Measurements from ENCODE around the gene TRMT5. TPM values are rescaled to one million over a fixed set of nuclear protein-coding genes. Genes with fewer than 3 reads are reported as not detected.

Gene TRMT5
- total RNA-seq, 1 donor from 2014 or later, result 5.2 TPM

Other genes starting within 250 kb of the TRMT5 start
- 25.7 TPM for gene MNAT1, start 246.3 kb downstream of the TRMT5 start, total RNA-seq
- gene SLC38A6, start 166 bp upstream of the TRMT5 start, total RNA-seq, result 4.3 TPM

Measured in Right ventricle myocardium inferior (tissue), 1 donor.